ENCODE results near the gene TRIM40. TPM values are rescaled to one million over a fixed set of nuclear protein-coding genes. Genes with fewer than 3 reads are reported as not detected.

Gene TRIM40
- total RNA-seq, 4 donors from 2014 or later: 0.40 to 14.8 (median 7.0) TPM

- Histone ChIP-seq H3K27me3 (peaks cover 6% of the 10 kb centered on the region), H3K9me3 (no peaks in the 10 kb centered on the region), H3K4me3 (no peak overlapping the region), H3K4me1 (peaks cover 0 to 13% (median 5%) of the 10 kb centered on the region in 4 donors), H3K36me3 (no peaks in the 10 kb centered on the region), H3K27ac (no peak overlapping the region)
- in situ Hi-C loops (cut with MboI; ENCODE audit: low pct_ligation_motif_present in 1 of 4, low pct_unique_long_range_greater_than_20kb in 1 of 4, low sequenced_read_pairs in 3 of 4): no loop called here
- DNase-seq: no peak
- WGBS, 2 donors (ENCODE audit: low coverage in 1 of 2): 67 to 71% methylated on average over 6 of the region's 6 CpGs
- intact Hi-C loops (cut with DNase I; ENCODE audit: low total_unique reads): no loop called here
- TF ChIP-seq EP300 (IDR thresholded peaks at IDR 0.05; ENCODE audit: low read depth) (no peak), POLR2AphosphoS5 (IDR thresholded peaks at IDR 0.05) (no peak), CTCF (IDR thresholded peaks at IDR 0.05) (no peak), POLR2A (IDR thresholded peaks at IDR 0.05) (no peak)
Measured at GRCh38 chr6:30144811-30145210, 8.9 kb downstream of the TRIM40 start.

- WGBS, 2 donors (ENCODE audit: low coverage in 1 of 2): 20 to 68% methylated on average over 1 to 7 of the region's 7 CpGs
- Histone ChIP-seq H3K9me3 (no peaks in the 10 kb centered on the region), H3K27me3 (peaks cover 6% of the 10 kb centered on the region), H3K36me3 (no peaks in the 10 kb centered on the region), H3K4me3 (no peak overlapping the region), H3K27ac (no peak overlapping the region), H3K4me1 (peaks cover 0 to 13% (median 5%) of the 10 kb centered on the region in 4 donors)
- DNase-seq: no peak
- intact Hi-C loops (cut with DNase I; ENCODE audit: low total_unique reads) (no loop called here), in situ Hi-C loops (cut with MboI; ENCODE audit: low pct_ligation_motif_present in 1 of 4, low pct_unique_long_range_greater_than_20kb in 1 of 4, low sequenced_read_pairs in 3 of 4) (no loop called here)
- no peak for TF ChIP-seq POLR2A (IDR thresholded peaks at IDR 0.05)
- TF ChIP-seq CTCF (IDR thresholded peaks at IDR 0.05): no peak
- no peak for TF ChIP-seq POLR2AphosphoS5 (IDR thresholded peaks at IDR 0.05)
- TF ChIP-seq EP300 (IDR thresholded peaks at IDR 0.05; ENCODE audit: low read depth): no peak
Measured at GRCh38 chr6:30145818-30146217, 9.9 kb downstream of the TRIM40 start.

GRCh38 chr6:30147096-30147495, 11.2 kb downstream of the TRIM40 start:
- no peaks in the 10 kb centered on the region for H3K36me3 ChIP-seq
- H3K27ac ChIP-seq: no peak overlapping the region
- in situ Hi-C loops (cut with MboI; ENCODE audit: low pct_ligation_motif_present in 1 of 4, low pct_unique_long_range_greater_than_20kb in 1 of 4, low sequenced_read_pairs in 3 of 4): no loop called here
- intact Hi-C loops (cut with DNase I; ENCODE audit: low total_unique reads): no loop called here
- no peaks in the 10 kb centered on the region for H3K9me3 ChIP-seq
- H3K27me3 ChIP-seq: peaks cover 6% of the 10 kb centered on the region
- H3K4me3 ChIP-seq: no peak overlapping the region
- no peak for TF ChIP-seq POLR2AphosphoS5 (IDR thresholded peaks at IDR 0.05)
- no peak for TF ChIP-seq CTCF (IDR thresholded peaks at IDR 0.05)
- TF ChIP-seq EP300 (IDR thresholded peaks at IDR 0.05; ENCODE audit: low read depth): no peak
- TF ChIP-seq POLR2A (IDR thresholded peaks at IDR 0.05): no peak
- 63% methylated on average over 3 of the region's 3 CpGs; no CpG with 5 or more reads in 1 of the 2 donors for WGBS, 2 donors (ENCODE audit: low coverage in 1 of 2)
- DNase-seq: no peak
- peaks cover 0 to 21% (median 5%) of the 10 kb centered on the region in 4 donors for H3K4me1 ChIP-seq

GRCh38 chr6:30149234-30149633, 13.3 kb downstream of the TRIM40 start:
- intact Hi-C loops (cut with DNase I; ENCODE audit: low total_unique reads) (no loop called here), in situ Hi-C loops (cut with MboI; ENCODE audit: low pct_ligation_motif_present in 1 of 4, low pct_unique_long_range_greater_than_20kb in 1 of 4, low sequenced_read_pairs in 3 of 4) (no loop called here)
- H3K4me1 ChIP-seq: peaks cover 2 to 17% (median 5%) of the 10 kb centered on the region in 4 donors
- no peak for DNase-seq
- no peak for TF ChIP-seq CTCF (IDR thresholded peaks at IDR 0.05)
- no peak for TF ChIP-seq POLR2AphosphoS5 (IDR thresholded peaks at IDR 0.05)
- TF ChIP-seq EP300 (IDR thresholded peaks at IDR 0.05; ENCODE audit: low read depth): no peak
- no peak overlapping the region for H3K27ac ChIP-seq
- no peak overlapping the region for H3K4me3 ChIP-seq
- H3K36me3 ChIP-seq: no peaks in the 10 kb centered on the region
- peaks cover 6% of the 10 kb centered on the region for H3K27me3 ChIP-seq
- H3K9me3 ChIP-seq: no peaks in the 10 kb centered on the region
- 44 to 61% methylated on average over 3 of the region's 3 CpGs for WGBS, 2 donors (ENCODE audit: low coverage in 1 of 2)
